OCI-LY3 (cell line): ENCODE results near the gene KIAA1671.

Experiments used
- CTCF ChIP-seq: fragments of 200-600, 300-600 bp; sonication (generic); IDR thresholded peaks from 2 replicates; pipeline ENCODE4 v1.5.1; 2014; ENCODE audit warnings: antibody characterized with exemption, low read length, low read depth
- EZH2phosphoT487 ChIP-seq: fragments of 200-600 bp; shearing (Covaris generic); IDR thresholded peaks from 2 replicates; pipeline ENCODE4 v1.6.1; 2018; ENCODE audit warnings: antibody characterized with exemption, mixed run types, low read depth

DNA sequence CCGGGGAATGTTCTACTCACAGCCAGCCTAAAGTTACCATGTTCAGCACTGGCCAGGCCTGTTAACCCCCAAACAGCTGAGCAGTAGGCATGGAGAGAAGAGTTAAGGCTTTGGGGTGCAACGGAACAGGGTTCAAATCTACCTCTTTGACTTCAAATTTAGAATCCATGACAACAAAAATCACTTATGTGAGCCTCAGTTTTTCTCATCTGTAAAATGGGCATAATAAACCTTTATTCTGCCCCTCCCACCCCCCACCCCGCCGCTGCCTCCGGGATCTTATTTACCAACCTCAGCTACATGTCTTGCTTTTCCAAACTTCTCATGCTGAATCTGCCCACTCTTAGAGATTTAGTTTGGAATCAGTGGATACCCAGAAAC, 134.4 kb downstream of the KIAA1671 start:
- TF ChIP-seq CTCF (no peak), EZH2phosphoT487 (no peak)
